Activated CD8-positive, alpha-beta memory T cell treated with anti-CD3 and anti-CD28 coated beads, Interleukin-2, amount 50 U/mL, for 4 hours (primary cell): Measurements from ENCODE around the gene PRKAB1.
"Not testable (repeated sequence)": the region's sequence is repeated elsewhere in the genome, so short reads cannot be mapped to it uniquely, and the experiment has no call there.

ENCODE experiments used
- DNase-seq: peaks from one replicate; pipeline ENCODE4 v3.0.0-alpha.2; 2020

The PRKAB1 gene

GRCh38 chr12:119685375-119685774, 17.4 kb downstream of the PRKAB1 start:
- DNase-seq, result no peak

DNA sequence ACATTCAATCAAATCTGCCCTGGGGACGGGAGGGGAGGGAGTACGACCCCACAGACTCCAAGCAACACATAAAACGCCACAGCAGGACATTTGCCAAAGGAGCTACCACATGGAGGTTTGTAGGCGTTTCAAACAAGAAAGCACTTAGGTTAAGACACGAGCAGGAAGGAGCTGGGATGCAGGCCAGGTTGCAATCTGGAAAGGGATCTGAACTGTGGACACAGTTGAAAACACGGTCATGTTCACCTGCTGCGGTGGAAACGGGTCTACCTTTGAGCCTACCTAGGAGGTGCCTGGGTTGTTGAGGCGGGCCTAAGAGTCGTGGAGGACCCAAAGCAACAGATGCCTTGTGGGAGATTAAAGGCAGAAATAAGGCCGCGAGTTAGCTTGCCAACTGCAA, 18.4 kb downstream of the PRKAB1 start:
- DNase-seq, result no peak

DNA sequence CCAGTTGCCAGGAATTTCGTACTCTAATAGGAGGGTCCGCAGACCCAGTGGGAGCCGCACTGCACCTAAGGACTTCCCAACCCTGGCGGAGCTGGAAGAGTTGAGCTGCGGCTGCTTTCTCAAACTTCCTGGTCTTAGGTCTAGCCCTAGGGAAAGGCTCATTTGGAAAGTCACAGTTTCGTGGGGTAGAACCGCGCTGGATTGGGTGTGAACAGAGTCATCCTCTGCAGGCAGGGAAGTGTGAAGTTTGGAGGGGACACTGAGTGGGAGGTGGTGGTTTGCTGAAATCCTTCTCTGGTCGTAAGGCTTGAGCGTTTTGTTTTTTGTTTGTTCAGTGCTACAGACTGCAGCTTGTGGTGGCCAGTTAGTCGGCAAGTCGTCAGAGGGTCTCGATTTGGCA, 18.8 kb downstream of the PRKAB1 start:
- DNase-seq, result no peak

GRCh38 chr12:119687406-119687805, 19.5 kb downstream of the PRKAB1 start:
- no peak for DNase-seq

DNA sequence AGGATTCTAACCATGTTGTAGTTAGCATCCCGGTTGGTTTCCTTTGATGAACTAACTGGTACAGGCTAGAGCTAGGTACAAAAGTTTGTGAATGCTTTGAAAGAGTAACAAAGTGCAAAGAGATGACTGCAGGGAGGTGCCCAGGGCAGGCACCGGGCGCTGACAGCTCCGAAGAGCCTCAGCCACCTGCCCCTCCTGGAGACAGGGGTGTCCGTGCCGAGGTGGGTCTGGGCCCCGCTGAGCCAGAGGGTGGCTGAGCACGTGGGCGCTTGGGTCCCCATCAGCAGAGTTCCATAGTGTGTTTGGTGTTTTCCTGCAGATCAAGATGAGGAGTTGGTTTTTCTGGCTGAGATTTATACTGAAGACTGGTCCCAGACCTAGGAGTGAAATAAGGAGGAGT, 19.9 kb downstream of the PRKAB1 start:
- DNase-seq, result no peak

- DNase-seq, result no peak
These were observed 22.1 kb downstream of the PRKAB1 start for GRCh38 chr12:119689935-119690500.

DNA sequence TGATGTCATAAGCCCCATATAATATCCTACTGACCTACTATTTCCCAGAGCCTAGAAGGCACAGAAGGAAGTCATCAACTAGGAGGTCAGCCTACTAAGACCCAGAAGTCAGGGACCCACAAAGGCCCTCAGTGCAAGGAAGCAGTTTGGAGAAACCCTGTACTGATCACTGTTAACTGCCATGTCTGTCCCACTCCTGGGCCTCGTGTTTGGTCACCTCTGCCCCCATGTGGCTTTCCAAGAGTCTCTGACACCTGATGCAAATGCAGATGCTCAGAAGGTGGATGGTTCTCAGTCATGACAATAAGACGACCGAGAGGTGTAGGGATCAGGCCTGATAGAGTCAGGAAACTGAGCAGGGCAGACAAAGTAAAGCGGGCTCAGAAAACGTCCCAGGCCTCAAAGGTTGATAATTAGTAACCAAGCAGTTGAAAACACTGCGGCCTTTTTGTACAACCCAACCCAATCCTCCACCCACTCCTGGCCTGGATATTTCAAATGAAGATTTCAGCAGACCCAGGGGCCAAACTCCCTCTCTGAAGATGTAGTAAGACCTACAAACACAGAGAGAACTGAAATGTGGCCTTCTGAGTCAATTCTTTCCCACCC, 23.4 kb downstream of the PRKAB1 start:
- DNase-seq, result no peak

DNA sequence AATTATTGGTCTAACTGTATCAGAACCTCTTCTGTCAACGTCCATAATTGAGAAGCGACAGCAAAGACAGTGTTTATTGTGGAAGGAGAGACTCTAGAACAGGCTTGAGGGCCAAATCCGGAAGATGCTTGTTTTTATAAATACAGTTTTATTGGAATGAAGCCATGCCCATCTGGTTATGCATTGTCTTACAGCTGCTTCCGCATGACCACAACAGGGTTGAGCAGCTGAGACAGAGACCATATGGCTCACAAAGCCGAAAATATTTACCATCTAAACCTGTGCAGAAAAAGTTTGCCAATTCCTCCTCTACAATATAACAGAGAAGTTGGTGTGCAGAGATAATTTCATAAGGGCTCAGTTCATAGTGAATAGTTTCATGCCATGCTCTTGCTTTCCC, 24.5 kb downstream of the PRKAB1 start:
- no peak for DNase-seq

DNA sequence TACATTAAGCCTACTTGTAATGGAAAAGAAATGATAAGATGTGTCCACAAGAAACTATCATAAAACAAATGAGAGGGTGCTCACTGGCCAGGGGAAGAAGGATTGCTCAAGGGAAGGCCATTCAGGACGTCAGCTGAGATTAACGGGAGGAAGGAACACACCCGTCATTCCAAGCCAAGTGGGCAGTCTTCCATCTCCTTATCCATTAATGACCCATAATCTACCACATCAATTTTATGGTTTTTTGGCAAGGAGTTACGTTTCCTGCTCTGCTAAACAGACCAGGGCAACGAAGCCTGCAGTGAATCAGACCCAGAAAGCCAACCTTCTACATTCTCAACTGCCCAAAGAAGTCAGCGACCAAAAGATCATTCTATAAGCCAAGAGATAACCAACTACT, 25.1 kb downstream of the PRKAB1 start:
- DNase-seq, result no peak

GRCh38 chr12:119693511-119693910, 25.6 kb downstream of the PRKAB1 start:
- no peak for DNase-seq

GRCh38 chr12:119694111-119694510, 26.2 kb downstream of the PRKAB1 start:
- DNase-seq, result no peak

GRCh38 chr12:119695034-119695433, 27.1 kb downstream of the PRKAB1 start:
- DNase-seq, result no peak

DNA sequence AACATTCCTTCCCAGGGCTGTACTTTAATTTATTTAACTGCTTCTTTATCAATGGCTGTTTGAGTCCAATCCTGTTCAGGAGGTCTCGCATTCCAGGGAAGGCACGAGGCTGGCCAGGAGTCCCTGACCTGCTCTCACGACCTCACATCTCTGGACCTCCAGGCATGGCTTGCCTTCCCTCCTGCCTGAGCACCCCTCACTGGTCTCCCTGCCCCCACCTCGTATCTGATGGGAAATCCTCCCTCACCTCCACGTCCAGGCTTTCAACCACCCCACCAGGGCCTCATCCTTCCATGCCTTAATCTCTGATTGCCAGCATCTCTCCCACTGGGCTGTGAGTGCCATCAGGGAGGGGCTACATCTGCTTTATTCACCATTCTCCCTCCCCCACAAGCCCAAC, 29.0 kb downstream of the PRKAB1 start:
- DNase-seq, result no peak

DNA sequence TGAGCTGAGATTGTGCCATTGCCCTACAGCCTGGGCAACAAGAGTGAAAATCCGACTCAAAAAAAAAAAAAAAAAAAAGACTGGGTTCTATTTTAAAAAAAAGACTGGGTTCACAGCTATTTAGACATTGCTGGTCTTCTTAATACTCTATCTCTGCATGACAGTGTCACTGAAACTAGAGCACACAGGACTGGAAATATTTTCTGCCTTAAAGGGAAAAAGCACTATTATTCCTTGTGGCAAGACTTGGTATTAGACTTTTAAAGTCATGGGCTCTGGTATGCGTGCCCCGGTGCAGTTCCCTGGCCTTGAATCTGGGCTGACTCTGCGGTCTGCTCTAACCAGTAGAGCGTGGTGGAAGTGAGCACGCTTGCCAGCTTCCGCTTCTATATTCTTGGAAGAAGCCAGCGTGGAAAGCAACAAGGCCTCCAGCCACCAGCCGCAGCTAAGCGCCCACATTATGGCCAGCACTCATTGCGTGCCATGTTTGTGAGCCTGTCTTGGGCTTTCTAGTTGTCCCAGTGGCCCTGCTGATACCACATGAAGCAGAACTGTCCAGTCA, 31.3 kb downstream of the PRKAB1 start:
- DNase-seq, result no peak

GRCh38 chr12:119700078-119700477, 32.1 kb downstream of the PRKAB1 start:
- no peak for DNase-seq

- DNase-seq, result no peak
These were observed 36.3 kb downstream of the PRKAB1 start for GRCh38 chr12:119704065-119704747.

GRCh38 chr12:119705182-119705581, 37.2 kb downstream of the PRKAB1 start:
- no peak for DNase-seq

- DNase-seq, result not testable (repeated sequence)
These were observed 38.5 kb downstream of the PRKAB1 start for GRCh38 chr12:119706427-119706826.

GRCh38 chr12:119710374-119710964, 42.5 kb downstream of the PRKAB1 start:
- DNase-seq, result no peak

DNA sequence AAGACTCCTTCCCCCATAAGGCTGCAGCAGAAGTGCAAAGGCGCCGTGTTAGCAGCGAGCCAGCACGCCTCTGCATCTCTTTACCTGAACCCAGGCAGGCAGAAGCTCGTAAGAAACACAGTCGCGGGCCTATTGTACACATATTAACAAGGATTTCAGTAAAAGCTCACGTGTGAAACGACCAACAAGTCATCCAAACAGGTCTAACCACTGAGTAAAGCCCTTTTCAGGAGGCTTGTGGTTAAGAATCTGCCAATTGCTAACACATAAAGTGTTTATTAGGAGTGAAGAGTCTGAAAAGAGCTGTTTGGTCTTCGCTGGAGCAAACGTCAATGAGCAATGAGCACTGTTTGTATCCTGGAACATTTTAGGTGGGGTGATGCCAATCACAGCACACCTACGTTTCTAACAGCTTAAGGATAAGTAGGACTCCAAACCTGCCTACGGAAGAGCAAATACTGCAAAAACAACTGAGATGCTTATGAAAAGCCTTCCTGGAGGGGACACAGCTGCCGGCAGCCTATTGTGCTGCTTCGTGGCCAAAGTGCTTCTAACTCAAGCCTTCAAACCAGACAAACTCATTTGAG, 43.1 kb downstream of the PRKAB1 start:
- DNase-seq, result no peak

DNA sequence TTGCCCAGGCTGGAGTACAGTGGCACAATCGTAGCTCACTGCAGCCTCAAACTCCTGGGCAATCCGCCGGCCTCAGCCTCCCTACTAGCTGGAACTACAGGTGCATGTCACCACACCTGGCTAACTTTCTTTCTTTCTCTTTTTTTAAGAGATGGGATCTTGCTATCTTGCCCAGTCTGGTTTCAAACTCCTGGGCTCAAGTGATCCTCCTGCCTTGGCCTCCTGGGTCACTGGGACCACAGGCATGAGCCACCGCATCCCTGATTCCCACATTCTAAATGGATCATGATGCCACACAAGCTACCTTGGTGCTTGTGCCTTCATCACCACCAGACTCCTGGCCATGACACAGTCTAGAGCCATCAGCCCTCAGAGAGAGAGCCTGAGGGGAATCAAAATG, 43.8 kb downstream of the PRKAB1 start:
- no peak for DNase-seq

- DNase-seq, result no peak
These were observed 44.8 kb downstream of the PRKAB1 start for GRCh38 chr12:119712721-119713120.

DNA sequence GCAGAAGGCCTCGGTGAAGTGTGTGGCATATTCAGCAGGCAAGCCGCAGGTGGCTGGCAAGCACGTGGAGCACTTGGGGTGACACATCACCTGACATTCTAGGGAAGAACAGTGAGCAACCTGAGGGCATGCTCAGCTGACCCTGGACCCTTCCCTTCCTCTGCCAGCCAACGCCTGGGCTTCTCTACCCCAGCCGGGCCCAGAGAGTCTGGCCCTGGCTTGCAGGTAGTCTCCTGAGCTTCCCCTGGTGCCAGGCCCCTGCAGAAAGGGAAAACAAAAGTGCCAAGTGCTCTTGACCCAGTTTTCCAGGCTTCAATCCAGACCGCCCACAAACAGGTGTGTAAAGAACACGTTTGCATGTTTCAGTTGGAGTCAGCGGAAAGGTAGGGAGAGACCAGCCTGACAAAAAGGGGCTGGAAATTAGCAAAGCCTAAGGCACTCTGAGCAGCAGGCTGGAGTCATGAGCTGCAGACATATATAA, 45.7 kb downstream of the PRKAB1 start:
- no peak for DNase-seq
